ENCODE data around the gene NAV3.

DNA sequence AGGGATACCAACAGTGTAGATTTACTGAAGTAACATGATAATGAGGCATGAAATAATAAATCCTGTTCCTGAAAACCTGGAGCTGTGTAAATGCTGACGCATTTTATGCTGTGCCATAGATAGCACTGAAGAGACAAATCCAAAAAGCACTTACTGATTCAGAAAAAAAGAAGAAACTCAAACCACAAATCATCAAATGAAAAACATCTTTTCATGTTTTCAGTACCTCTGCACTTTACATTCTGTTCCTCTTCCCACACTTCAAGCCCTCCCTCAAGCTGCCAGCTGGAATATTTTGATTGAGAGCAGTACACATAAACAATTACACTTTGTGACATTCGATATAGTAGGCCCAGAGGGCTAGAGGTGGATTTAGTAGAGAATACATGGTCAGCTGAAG is 362.3 kb downstream of the NAV3 start:
- TF ChIP-seq POU2F2 (IDR thresholded peaks at IDR 0.05; ENCODE audit: low read depth, low read length) (no peak), POLR2A (IDR thresholded peaks at IDR 0.05; ENCODE audit: low read depth, low read length) (no peak)
